Measurements from ENCODE around the gene TPSAB1.

Gene TPSAB1

DNA sequence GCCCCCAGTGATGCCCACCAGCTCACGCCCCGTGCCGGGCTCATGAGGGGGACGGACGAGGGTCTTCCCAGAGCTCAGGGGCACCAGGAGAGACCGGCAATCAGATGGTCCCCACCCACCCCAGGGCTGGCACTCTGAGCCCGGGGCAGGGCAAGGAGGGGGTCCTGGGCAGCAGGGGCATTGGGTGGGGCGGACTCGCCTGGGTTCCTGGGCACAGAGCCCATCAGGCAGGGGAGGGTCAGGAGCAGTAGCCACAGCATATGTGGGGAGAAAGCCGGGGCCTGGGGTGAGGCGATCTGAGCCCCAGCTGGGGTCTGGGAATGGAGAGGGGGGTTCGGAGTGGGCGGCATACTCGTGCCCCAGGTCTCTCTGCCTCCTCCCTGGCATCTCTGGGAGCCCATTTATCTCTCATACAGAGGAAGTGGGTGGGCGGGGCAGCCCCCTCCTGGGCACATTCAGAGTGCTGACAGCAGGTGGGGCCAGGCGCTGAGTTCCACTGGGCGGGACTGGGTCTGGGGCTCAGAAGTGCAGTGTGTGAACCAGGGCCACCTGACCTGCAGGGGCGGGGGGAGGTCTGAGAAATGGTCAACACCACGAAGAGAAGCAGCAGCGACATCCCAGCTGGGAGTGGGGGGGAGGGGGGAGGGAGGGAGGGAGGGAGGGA is 48.4 kb downstream of the TPSAB1 start:
- no peak for DNase-seq

DNA sequence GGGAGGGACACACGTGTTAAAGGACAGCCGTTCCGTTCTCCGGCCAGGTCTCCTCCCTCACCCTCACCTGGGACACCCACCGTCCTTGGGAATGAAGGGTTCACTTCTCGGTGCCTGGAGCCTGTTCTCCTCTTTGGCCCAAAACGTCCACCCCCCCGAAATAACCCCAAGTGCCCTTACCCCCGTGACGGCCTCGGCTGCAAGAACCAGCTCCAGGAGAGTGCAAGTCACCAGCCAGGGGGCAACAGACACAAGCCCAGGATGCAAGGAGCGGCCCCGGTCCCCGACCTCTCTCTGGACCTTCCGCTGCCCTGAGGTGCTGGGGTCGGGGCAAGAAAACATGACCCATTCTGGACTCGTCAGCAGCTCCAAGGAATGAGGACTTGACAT is 49.0 kb downstream of the TPSAB1 start:
- DNase-seq = no peak

DNA sequence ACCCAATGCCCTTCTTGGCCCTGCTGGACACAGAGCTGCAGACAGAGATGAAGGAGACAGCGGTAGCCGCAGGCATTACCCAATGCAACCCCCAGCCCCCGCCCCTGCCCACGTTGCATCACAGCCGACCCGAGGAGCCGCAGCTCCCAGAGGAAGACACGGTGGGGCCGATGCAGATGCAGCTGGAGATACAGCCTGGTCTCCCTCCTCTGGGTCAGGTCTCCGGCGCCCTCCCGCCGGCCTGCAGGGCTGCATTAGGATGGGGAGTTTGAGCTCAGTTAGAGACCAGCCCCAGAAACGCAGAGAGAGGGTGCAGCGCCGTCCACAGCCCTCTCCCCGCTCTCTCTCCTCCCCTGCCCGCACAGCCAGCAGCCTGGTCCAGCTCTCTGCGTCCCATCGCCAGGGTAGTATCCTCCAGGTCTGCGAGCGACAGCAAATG is 49.6 kb downstream of the TPSAB1 start:
- DNase-seq = no peak

DNA sequence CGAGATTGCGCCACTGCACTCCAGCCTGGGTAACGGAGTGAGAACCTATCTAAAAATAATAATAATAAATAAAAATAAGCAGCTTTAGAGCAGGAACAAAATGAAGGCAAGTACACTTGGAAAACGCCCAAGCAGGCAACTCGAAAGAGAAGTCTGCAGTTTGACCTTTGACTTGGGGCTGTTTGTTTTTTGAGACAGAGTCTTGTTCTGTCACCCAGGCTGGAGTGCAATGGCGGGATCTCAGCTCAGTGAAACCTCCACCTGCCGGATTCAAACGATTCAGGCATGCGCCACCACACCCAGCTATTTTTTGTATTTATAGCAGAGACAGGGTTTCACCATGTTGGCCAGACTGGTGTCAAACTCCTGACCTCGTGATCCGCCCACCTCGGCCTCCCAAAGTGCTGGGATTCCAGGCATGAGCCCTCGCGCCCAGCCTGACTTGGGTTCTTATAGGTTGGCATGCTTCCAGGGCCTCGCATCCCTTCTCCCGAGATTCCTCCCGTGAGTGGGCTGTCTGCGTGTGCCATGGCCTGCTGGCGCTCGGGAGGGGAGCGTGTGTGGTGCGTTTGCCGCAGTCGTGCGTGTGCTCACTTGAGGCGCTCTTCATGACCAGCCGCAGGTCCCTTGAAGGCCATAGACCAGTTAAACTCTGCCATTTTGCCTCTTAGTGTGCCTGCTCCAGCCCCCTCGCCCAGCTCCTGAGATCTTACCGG is 50.5 kb downstream of the TPSAB1 start:
- no peak for DNase-seq

DNA sequence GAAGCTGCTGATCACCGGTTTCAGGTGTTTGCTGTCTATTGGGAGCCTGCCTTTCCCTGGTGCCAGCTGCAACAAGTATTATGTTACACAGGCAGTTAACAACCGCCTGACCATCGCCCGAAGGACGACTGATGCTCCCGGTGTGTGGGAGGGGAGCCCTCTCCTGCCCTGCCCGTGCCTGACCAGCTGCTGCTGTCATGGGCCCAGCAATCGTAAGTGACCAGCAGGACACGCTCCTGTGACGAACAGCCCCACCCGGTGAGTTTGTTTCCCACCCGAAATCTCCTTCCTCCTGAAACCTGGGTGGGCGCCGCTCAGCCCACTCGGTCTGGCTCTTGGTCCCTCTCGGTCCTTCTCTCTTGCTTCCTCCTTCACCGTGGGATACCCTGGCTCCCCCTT is 51.1 kb downstream of the TPSAB1 start:
- no peak for DNase-seq

Measured in NCI-H226 (cell line).